ENCODE results near the gene HMG20B. TPM values are rescaled to one million over a fixed set of nuclear protein-coding genes. Genes with fewer than 3 reads are reported as not detected.

Gene HMG20B
- total and polyA plus RNA-seq, 7 donors: 61.3 to 148 (median 105) TPM

DNA sequence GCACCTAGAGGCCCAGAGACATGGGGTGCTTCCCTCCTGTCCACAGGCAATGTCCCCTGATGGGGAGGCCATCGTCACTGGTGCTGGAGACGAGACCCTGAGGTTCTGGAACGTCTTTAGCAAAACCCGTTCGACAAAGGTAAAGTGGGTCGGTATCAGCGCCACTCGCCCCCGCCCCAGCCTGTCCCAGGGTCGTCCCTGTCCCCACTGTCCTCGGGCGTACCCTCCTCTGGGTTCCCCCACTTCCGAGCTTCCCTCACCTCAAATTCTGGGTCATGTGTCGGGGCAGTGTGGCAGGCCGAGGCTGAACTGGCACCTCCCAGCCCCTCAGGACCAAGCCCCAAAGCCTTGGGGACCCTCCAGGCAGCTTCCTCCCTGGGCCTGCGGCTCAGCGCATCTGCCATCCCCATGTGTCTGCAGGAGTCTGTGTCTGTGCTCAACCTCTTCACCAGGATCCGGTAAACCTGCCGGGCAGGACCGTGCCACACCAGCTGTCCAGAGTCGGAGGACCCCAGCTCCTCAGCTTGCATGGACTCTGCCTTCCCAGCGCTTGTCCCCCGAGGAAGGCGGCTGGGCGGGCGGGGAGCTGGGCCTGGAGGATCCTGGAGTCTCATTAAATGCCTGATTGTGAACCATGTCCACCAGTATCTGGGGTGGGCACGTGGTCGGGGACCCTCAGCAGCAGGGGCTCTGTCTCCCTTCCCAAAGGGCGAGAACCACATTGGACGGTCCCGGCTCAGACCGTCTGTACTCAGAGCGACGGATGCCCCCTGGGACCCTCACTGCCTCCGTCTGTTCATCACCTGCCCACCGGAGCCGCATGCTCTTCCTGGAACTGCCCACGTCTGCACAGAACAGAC lies 38.1 kb upstream of the HMG20B start:
- DNase-seq: no peak
- 92 to 96% methylated on average over 38 of the region's 38 CpGs for WGBS, 2 donors
- Histone ChIP-seq H3K27me3 (no peaks in the 10 kb centered on the region), H3K36me3 (peaks cover 27 to 64% (median 43%) of the 10 kb centered on the region in 4 donors), H3K27ac (no peak overlapping the region), H3K9me3 (no peaks in the 10 kb centered on the region), H3K4me1 (peaks cover 0 to 6% (median 2%) of the 10 kb centered on the region in 4 donors), H3K4me3 (no peak overlapping the region)
- TF ChIP-seq, protein P1, sequence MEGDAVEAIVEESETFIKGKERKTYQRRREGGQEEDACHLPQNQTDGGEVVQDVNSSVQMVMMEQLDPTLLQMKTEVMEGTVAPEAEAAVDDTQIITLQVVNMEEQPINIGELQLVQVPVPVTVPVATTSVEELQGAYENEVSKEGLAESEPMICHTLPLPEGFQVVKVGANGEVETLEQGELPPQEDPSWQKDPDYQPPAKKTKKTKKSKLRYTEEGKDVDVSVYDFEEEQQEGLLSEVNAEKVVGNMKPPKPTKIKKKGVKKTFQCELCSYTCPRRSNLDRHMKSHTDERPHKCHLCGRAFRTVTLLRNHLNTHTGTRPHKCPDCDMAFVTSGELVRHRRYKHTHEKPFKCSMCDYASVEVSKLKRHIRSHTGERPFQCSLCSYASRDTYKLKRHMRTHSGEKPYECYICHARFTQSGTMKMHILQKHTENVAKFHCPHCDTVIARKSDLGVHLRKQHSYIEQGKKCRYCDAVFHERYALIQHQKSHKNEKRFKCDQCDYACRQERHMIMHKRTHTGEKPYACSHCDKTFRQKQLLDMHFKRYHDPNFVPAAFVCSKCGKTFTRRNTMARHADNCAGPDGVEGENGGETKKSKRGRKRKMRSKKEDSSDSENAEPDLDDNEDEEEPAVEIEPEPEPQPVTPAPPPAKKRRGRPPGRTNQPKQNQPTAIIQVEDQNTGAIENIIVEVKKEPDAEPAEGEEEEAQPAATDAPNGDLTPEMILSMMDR (IDR thresholded peaks at IDR 0.05): no peak
- TF ChIP-seq POLR2AphosphoS5 (IDR thresholded peaks at IDR 0.05): no peak
- no peak for TF ChIP-seq POLR2A (IDR thresholded peaks at IDR 0.05)
- TF ChIP-seq EP300 (IDR thresholded peaks at IDR 0.05): no peak
- intact Hi-C loops (cut with DNase I): no loop called here

DNA sequence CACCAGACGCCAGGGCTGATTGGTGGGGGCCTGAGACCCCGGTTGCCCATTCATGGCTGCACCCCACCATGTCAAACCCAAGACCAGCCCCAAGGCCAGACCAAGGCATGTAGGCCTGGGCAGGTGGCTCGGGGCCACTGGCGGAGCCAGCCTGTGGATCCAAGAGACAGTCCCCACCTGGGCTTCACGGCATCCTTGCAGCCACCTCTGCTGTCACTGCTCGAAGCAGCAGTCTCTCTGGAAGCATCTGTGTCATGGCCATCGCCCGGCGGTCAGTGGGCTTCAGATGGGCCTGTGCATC lies 37.6 kb upstream of the HMG20B start:
- H3K9me3 ChIP-seq: no peaks in the 10 kb centered on the region
- H3K27ac ChIP-seq: no peak overlapping the region
- intact Hi-C loops (cut with DNase I): no loop called here
- no peak overlapping the region for H3K4me3 ChIP-seq
- no peaks in the 10 kb centered on the region for H3K27me3 ChIP-seq
- 93 to 96% methylated on average over 9 of the region's 9 CpGs for WGBS, 2 donors
- H3K36me3 ChIP-seq: peaks cover 27 to 66% (median 43%) of the 10 kb centered on the region in 4 donors
- H3K4me1 ChIP-seq: peaks cover 0 to 6% (median 2%) of the 10 kb centered on the region in 4 donors
- TF ChIP-seq POLR2AphosphoS5 (IDR thresholded peaks at IDR 0.05) (no peak), EP300 (IDR thresholded peaks at IDR 0.05) (no peak), POLR2A (IDR thresholded peaks at IDR 0.05) (no peak)
- TF ChIP-seq, protein P1 (IDR thresholded peaks at IDR 0.05): no peak
- no peak for DNase-seq

DNA sequence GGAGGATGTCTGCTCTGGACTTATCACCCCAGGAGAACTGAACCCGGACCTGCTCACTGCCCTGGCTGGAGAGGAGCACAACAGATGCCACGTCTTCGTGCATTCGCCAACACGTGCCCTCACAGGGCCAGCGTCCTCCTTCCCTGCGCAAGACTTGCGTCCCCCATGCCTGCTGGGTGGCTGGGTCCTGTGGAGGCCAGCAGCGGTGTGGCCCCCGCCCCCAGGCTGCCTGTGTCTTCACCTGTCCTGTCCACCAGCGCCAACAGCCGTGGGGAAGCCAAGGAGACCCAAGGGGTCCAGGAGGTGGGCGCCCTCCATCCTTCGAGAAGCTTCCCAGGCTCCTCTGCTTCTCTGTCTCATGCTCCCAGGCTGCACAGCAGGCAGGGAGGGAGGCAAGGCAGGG lies 37.2 kb upstream of the HMG20B start:
- Histone ChIP-seq H3K9me3 (no peaks in the 10 kb centered on the region), H3K4me3 (no peak overlapping the region), H3K27me3 (no peaks in the 10 kb centered on the region), H3K4me1 (peaks cover 0 to 6% (median 2%) of the 10 kb centered on the region in 4 donors), H3K36me3 (peaks cover 27 to 64% (median 43%) of the 10 kb centered on the region in 4 donors), H3K27ac (peak overlapping the region in 1 of 4 donors; percentile 31)
- DNase-seq: no peak
- intact Hi-C loops (cut with DNase I): no loop called here
- 96% methylated on average over 14 of the region's 14 CpGs for WGBS, 2 donors
- TF ChIP-seq EP300 (IDR thresholded peaks at IDR 0.05): no peak
- TF ChIP-seq, protein P1 (IDR thresholded peaks at IDR 0.05): no peak
- no peak for TF ChIP-seq POLR2A (IDR thresholded peaks at IDR 0.05)
- TF ChIP-seq POLR2AphosphoS5 (IDR thresholded peaks at IDR 0.05): no peak

GRCh38 chr19:3535981-3536380 lies 36.8 kb upstream of the HMG20B start:
- H3K4me3 ChIP-seq: no peak overlapping the region
- intact Hi-C loops (cut with DNase I): no loop called here
- TF ChIP-seq, protein P1 (IDR thresholded peaks at IDR 0.05): no peak
- TF ChIP-seq POLR2A (IDR thresholded peaks at IDR 0.05) (no peak), EP300 (IDR thresholded peaks at IDR 0.05) (no peak), POLR2AphosphoS5 (IDR thresholded peaks at IDR 0.05) (no peak)

More at GRCh38 chr19:3535981-3536380, 36.8 kb upstream of the HMG20B start:
- DNase-seq: no peak
- WGBS, 2 donors: 87 to 90% methylated on average over 10 of the region's 10 CpGs
- no peaks in the 10 kb centered on the region for H3K27me3 ChIP-seq
- H3K27ac ChIP-seq: peak overlapping the region in 2 of 4 donors; percentile 31 to 57
- no peaks in the 10 kb centered on the region for H3K9me3 ChIP-seq
- H3K4me1 ChIP-seq: peaks cover 0 to 6% (median 2%) of the 10 kb centered on the region in 4 donors
- peaks cover 24 to 60% (median 41%) of the 10 kb centered on the region in 4 donors for H3K36me3 ChIP-seq
